GM12801 (cell line): ENCODE results near the gene TBC1D23.

Source experiments
- CTCF ChIP-seq: IDR thresholded peaks from one replicate; pipeline ENCODE4 v1.5.1; 2011; ENCODE audit warnings: control low read depth; ENCODE audit not compliant: insufficient read length; ENCODE audit errors: extremely low read depth

TBC1D23 gene

GRCh38 chr3:100260685-100261484 lies at the start of gene TBC1D23:
TBC1D23 (plus strand) TSS chr3:100260992; CDS start chr3:100261019, 27 bp downstream.
- no peak for TF ChIP-seq CTCF

GRCh38 chr3:100213891-100214573 lies 46.8 kb upstream of the TBC1D23 start:
- no peak for TF ChIP-seq CTCF

- TF ChIP-seq CTCF, result no peak
Observed at GRCh38 chr3:100214574-100214964, 46.2 kb upstream of the TBC1D23 start.

GRCh38 chr3:100216713-100217112 lies 44.1 kb upstream of the TBC1D23 start:
- no peak for TF ChIP-seq CTCF

GRCh38 chr3:100221159-100221558 lies 39.6 kb upstream of the TBC1D23 start:
- TF ChIP-seq CTCF, result no peak

GRCh38 chr3:100225193-100225592 lies 35.6 kb upstream of the TBC1D23 start:
- no peak for TF ChIP-seq CTCF

- no peak for TF ChIP-seq CTCF
Observed at GRCh38 chr3:100225883-100226282, 34.9 kb upstream of the TBC1D23 start.
